GM21423 (cell line): ENCODE measurements around the gene DAAM1.

Experiments used
- ATAC-seq: cut with Tn5 transposase; IDR thresholded peaks from one replicate; pipeline ENCODE4 v1.9.1; 2021; ENCODE audit warnings: mild to moderate bottlenecking, moderate library complexity; ENCODE audit not compliant: unreplicated experiment

DAAM1 gene

DNA sequence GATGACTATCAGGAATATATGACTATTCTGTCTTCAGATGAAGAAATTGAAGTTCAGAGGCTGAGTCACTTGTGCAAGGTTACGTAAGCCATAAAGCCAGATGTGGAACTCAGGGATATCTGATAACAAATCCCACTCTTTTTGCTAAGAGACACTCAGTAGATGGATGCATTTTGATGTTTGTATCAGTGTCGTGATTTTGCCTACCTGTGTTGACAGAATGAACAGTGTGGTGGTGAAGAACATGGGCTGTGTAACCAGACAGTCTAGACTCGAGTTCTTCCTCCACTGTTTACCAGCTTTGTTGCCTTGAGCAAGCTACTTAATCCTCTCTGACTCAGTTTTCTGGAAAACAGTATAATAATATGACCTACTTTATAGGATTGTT is 93.9 kb downstream of the DAAM1 start:
- no peak for ATAC-seq

GRCh38 chr14:59283361-59283760 is 94.9 kb downstream of the DAAM1 start:
- ATAC-seq: no peak

- no peak for ATAC-seq
Observed at GRCh38 chr14:59284059-59284458, 95.6 kb downstream of the DAAM1 start.

- ATAC-seq: no peak
Observed at GRCh38 chr14:59292028-59292427, 103.6 kb downstream of the DAAM1 start.

DNA sequence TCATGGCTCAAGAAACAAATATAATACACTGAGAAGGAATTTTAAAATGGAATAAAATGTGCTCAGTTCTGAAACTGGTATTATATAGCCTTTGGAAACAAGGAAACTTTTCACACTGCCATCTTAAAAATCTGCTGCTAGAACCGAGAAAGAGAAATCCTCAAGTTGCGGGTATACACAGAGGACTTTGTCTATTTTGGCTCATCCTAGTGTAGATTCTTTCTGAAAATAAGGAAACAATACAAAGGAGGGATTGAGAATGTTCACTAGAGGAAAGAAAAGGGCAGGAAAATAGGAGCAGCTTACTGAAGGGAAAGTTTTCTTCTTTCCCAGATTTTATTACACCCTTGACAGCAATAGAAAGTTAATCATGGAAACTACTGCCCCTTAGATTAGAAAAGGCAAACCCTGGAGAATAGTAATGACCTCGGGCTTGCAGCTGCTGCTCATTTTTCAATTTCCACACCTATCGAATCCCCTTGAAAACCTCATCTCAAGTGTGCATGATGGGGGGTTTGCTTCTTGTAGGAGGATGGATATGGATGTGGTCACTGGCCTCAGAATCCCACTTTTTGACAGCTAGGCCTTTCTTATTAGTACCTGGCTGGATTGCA is 104.6 kb downstream of the DAAM1 start:
- ATAC-seq: no peak

DNA sequence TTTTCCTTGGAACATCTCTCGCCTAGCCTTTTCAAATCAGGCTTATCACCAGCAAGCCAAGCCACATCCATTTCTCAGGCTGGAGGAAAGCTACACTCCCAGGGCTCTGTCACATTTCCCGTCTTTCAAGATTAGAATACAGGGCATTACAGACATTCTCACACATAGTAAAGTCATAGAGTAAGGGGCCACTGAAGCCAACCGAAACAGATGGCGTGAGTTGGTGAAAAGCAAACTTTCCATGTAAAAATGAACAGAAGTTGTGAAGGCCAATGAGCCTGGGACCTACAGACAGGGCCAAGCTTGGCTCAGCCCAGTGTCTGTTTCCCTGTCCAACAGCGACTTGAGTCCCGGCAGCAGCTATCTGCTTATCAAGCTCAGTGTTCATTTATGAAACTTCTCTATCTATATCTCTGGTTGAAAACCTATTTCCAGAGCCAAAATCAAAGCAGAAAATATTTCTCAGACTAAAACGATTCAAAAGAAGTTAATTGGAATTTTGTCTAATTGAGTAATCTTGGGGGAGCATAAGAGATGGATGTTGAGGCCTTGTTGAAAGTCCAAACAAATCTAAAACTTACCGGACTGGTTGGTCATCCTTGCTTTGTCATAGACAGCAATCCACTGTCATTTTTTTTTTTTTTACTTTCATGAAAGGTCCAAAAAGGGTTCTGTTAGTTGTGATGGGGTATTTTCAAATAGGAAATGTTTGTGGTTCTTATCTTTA is 105.6 kb downstream of the DAAM1 start:
- no peak for ATAC-seq

- ATAC-seq: no peak
Observed at GRCh38 chr14:59294662-59294992, 106.2 kb downstream of the DAAM1 start.

DNA sequence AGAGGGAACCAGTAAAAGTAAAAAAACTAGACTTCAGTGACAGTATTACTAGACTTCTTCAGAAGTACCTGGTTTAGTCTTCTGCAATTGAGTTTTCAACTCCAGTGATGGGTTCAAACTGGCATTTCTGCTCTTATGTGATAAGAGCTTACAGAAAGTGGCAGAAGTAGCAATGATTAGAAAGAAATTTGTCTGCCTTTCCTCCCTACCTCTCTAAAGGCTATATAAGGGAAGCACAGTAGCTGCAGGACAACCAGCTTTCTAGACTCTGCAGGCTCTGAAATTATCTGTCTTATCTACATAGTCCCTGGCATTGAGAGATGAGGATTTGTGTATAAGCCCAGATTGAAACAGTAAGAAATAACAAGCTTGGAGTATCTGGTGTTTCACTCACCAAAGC is 107.5 kb downstream of the DAAM1 start:
- ATAC-seq: no peak

- no peak for ATAC-seq
Observed at GRCh38 chr14:59296508-59296907, 108.0 kb downstream of the DAAM1 start.

GRCh38 chr14:59297071-59297776 is 108.8 kb downstream of the DAAM1 start:
- ATAC-seq: no peak

DNA sequence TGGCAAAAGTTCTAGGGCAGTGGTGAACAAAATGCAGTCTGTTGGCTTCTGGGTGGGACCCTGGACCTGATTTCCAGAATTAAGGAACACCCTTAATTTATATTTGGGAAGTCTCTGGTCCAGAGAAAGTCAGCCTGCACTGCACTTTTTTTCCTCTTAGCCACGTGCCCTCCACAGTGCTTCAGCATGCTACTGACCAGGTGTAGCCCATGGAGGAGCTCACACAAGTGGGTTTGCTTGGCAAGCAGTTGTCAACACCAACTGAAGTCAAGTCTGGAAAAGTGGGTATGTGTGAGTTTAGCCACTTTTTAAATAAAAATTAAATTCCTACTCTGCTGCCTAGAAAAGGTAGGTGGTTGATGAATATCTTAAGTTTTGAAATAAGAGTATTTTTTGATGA is 111.3 kb downstream of the DAAM1 start:
- no peak for ATAC-seq

DNA sequence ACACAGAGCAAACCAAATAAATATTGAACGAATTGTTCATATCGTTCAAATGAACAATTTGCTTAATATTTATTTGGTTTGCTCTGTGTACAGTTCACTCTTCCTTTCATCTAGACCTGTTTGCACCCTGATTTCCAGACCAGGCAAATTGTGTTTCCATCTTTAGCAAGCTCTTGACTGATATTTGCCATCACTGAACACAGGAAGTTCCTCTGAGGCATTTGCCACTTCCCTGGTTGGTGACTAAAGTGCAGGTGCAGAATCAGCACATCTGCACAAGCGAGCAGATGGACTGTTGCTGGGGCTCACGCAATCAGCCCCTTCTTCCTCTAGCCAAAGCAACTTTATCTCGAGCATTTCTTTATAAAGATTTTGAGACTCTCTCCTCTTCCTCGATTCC is 112.9 kb downstream of the DAAM1 start:
- ATAC-seq: peak; percentile 87

- no peak for ATAC-seq
Observed at GRCh38 chr14:59302313-59302712, 113.8 kb downstream of the DAAM1 start.

DNA sequence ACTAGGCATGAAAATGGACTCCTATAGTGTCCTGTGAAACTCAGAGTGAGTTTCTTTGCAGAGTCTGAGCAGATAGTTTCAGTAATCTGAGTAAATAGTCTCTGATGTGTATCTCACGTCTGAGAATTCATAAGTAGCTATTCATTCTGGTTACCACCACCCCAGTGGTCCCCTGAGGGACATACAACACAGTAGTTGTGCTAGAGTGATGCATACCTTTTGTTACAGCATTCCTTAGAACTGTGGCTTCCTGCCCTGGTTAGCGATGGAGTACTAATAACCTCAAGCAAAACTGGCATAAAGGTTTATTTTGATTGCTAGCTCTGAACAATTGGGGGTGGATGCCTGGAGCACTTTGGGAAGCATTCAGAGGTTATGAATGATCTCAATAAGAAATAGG is 114.7 kb downstream of the DAAM1 start:
- ATAC-seq: no peak

DNA sequence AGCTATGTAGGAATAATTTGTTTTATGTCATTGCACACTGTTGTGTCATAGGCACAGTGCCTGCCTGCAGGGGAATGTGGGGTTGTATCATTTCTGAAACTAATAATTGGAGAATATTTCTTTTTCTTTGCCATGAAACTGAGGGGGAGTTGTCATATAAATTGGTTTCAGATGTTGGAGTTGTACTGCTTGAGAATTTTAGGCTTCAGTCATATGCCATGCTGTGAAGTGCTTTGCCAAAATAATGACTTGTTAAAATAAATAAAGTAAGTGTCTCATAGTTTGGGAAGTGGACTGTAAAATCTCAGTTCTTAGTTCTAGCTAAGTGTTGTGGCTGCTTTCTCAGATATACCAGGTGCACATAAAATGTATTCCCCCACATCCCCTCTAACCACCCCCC is 116.8 kb downstream of the DAAM1 start:
- no peak for ATAC-seq

GRCh38 chr14:59305836-59306555 is 117.5 kb downstream of the DAAM1 start:
- ATAC-seq: no peak

DNA sequence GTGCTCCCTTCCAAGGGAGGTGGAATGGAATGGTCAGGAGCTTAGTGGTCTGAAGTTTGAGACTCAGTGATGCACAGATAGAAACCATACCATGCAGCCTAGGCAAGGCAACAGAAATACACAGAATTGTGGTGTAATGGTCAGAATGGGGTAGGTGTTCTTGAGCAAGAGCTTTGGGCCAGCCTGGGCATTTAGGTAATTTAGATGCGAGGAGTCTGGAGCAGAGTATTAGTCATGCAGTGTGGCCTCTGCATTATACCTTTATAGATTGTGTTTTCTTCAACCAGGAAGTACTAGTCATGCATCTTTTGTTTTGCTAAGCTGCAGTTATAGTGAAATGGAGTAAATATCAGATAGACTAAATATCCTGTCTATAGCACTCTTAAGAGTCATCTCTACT is 118.3 kb downstream of the DAAM1 start:
- ATAC-seq: no peak

GRCh38 chr14:59308086-59308485 is 119.6 kb downstream of the DAAM1 start:
- no peak for ATAC-seq

DNA sequence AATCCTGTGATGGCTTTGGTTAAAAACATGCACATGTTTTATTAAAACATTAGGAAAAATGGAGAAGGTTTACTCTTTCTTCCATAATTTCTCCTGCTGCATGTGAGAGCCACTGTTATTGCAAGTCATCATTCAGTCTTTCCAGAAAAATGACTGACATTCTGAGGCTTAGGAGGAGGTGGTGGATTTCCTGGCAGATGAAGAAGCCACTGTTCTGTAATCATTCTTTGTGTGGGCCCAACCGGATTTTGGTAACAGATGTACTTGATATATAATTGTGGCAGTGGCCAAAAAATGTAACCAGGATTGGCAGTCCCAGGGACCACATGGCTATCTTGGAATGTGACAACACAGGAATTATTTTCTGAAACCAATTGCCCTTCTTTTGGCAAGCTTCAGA is 120.2 kb downstream of the DAAM1 start:
- ATAC-seq: no peak

DNA sequence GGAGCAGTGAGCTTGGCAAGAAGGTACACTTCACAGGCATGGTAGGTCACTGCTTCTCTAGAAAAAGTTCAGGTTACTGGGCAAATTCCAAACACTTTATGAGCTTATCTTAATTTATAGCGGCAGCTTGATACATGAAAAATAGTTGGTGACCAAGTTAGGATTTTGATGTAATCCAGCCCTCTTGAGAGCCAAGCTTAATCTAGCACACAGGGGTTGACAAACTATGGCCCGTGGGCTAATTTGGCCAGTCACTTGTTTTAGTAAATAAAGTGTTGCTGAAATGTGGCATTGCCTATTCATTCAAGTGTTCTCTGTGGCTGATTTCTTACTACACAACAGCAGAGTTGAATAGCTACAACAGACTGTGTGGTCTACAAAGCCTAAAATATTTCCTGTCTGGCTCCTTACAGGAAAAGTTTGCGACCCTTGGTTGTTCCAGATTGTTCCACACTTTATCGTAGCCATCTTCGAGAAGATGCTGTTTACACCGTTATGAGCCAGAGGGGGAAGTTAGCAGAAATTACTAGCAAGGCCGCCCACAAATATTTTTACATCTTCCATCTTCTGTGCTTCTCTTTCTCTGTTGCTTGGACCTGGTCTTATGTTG is 120.9 kb downstream of the DAAM1 start:
- no peak for ATAC-seq

- no peak for ATAC-seq
Observed at GRCh38 chr14:59310633-59311032, 122.2 kb downstream of the DAAM1 start.
